Fibroblast of lung (primary cell): Measurements from ENCODE around the gene MYO5B.

ENCODE experiments used
- CTCF ChIP-seq, 2 donors: IDR thresholded peaks in 1 of 2; conservative IDR thresholded peaks in 1 of 2; 1 replicate in 1 of 2; 2 replicates in 1 of 2; pipeline ENCODE4 v1.5.1; 2011 to 2012; ENCODE audit warnings: low read length in 2 of 2, control low read depth in 1 of 2, inconsistent platforms in 1 of 2, low read depth in 1 of 2, mild to moderate bottlenecking in 1 of 2
- EZH2 ChIP-seq: IDR thresholded peaks from 2 replicates; pipeline ENCODE4 v1.5.1; 2012; ENCODE audit warnings: low read length, control low read depth, mild to moderate bottlenecking; ENCODE audit errors: missing control alignments

DNA sequence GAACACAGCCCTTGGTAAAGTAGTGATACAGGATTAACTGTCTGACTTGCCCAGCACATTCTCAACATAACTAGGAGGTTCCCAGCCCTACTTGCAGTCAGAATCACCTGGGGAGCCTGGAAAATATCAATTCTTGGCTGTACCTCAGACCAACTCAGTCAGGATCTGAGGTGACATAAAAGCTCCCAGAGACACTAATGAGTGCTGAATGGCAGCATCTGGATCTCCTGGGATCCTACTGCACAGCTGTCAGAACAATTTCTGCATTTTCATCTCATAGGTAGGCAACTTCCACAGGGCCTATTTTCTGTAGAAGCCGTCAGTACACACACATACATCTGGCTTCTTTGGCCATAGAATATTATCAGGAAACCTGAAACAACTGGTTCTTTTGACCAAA, 138.8 kb downstream of the MYO5B start:
- no peak for TF ChIP-seq CTCF (conservative IDR thresholded peaks at IDR 0.05 in 1 of 2, IDR thresholded peaks at IDR 0.05 in 1 of 2; ENCODE audit: low read depth in 1 of 2, low read length in 2 of 2)
- TF ChIP-seq EZH2, result no peak
